GM18502 (cell line): ENCODE measurements around the gene RGS1.

Experiments used
- ATAC-seq: cut with Tn5 transposase; IDR thresholded peaks from one replicate; pipeline ENCODE4 v1.9.1; 2021; ENCODE audit warnings: mild to moderate bottlenecking; ENCODE audit not compliant: unreplicated experiment, poor library complexity

Gene RGS1

GRCh38 chr1:192552760-192553191, 22.8 kb upstream of the RGS1 start:
- ATAC-seq = peak; percentile 36

GRCh38 chr1:192553741-192554140, 21.8 kb upstream of the RGS1 start:
- ATAC-seq = no peak

- no peak for ATAC-seq
These were observed 20.7 kb upstream of the RGS1 start for GRCh38 chr1:192554904-192555303.

- no peak for ATAC-seq
These were observed 20.2 kb upstream of the RGS1 start for GRCh38 chr1:192555399-192555798.

- ATAC-seq = no peak
These were observed 17.6 kb upstream of the RGS1 start for GRCh38 chr1:192557841-192558595.

GRCh38 chr1:192559115-192560006, 16.2 kb upstream of the RGS1 start:
- peak; percentile 61 for ATAC-seq

- ATAC-seq = no peak
These were observed 14.3 kb upstream of the RGS1 start for GRCh38 chr1:192561301-192561700.

GRCh38 chr1:192563129-192563528, 12.4 kb upstream of the RGS1 start:
- no peak for ATAC-seq

GRCh38 chr1:192564099-192564498, 11.5 kb upstream of the RGS1 start:
- ATAC-seq = no peak

GRCh38 chr1:192565946-192566345, 9.6 kb upstream of the RGS1 start:
- no peak for ATAC-seq

GRCh38 chr1:192566657-192567056, 8.9 kb upstream of the RGS1 start:
- ATAC-seq = no peak

- ATAC-seq = no peak
These were observed 7.5 kb upstream of the RGS1 start for GRCh38 chr1:192568063-192568462.

- ATAC-seq = no peak
These were observed 3.9 kb upstream of the RGS1 start for GRCh38 chr1:192571668-192572067.

- ATAC-seq = no peak
These were observed 2.1 kb upstream of the RGS1 start for GRCh38 chr1:192573499-192573898.

GRCh38 chr1:192574073-192574472, 1.5 kb upstream of the RGS1 start:
- no peak for ATAC-seq

GRCh38 chr1:192576190-192577144, 894 bp downstream of the RGS1 start:
- no peak for ATAC-seq

- ATAC-seq = no peak
These were observed 1.9 kb downstream of the RGS1 start for GRCh38 chr1:192577145-192578140.

GRCh38 chr1:192578144-192578909, 2.8 kb downstream of the RGS1 start:
- ATAC-seq = no peak
